KMS-11 (cell line): ENCODE results near the gene OSBPL10.

Experiments
- H2AFZ ChIP-seq: fragments of 200-600 bp; sonication (generic); 2 replicates; pipeline ENCODE4 v1.6.1; 2016; ENCODE audit warnings: antibody characterized with exemption, mixed run types, low read depth
- H3K27ac ChIP-seq: fragments of 200-600 bp; sonication (generic); 2 replicates; pipeline ENCODE4 v1.6.1; 2016; ENCODE audit warnings: mild to moderate bottlenecking, mixed run types
- H3K27me3 ChIP-seq: fragments of 200-600 bp; sonication (generic); 2 replicates; pipeline ENCODE4 v1.6.1; 2017; ENCODE audit warnings: mild to moderate bottlenecking, low read depth, mixed run types, moderate library complexity; ENCODE audit not compliant: insufficient read depth
- H3K36me3 ChIP-seq: fragments of 200-600 bp; sonication (generic); 2 replicates; pipeline ENCODE4 v1.6.1; 2017; ENCODE audit warnings: mild to moderate bottlenecking, mixed run types; ENCODE audit not compliant: insufficient read depth
- H3K4me1 ChIP-seq: fragments of 200-600 bp; sonication (generic); 2 replicates; pipeline ENCODE4 v1.6.1; 2016; ENCODE audit warnings: mild to moderate bottlenecking, low read depth, mixed run types; ENCODE audit not compliant: poor library complexity, severe bottlenecking
- H3K4me2 ChIP-seq: fragments of 200-600 bp; sonication (generic); 2 replicates; pipeline ENCODE4 v1.7.0; 2016; ENCODE audit warnings: mild to moderate bottlenecking, mixed run types
- H3K4me3 ChIP-seq: fragments of 200-600 bp; sonication (generic); IDR thresholded peaks from 2 replicates; pipeline ENCODE4 v1.6.1; 2017; ENCODE audit warnings: low read depth, low read length, mixed read lengths; ENCODE audit not compliant: insufficient read depth
- H3K79me2 ChIP-seq: fragments of 200-600 bp; sonication (generic); 2 replicates; pipeline ENCODE4 v1.6.1; 2016; ENCODE audit warnings: low read depth, mixed run types; ENCODE audit not compliant: insufficient read depth
- H3K9ac ChIP-seq: fragments of 200-600 bp; sonication (generic); 2 replicates; pipeline ENCODE4 v1.6.1; 2016; ENCODE audit warnings: mild to moderate bottlenecking, mixed run types
- H4K20me1 ChIP-seq: fragments of 200-600 bp; sonication (generic); 2 replicates; pipeline ENCODE4 v1.6.1; 2016; ENCODE audit warnings: mild to moderate bottlenecking, mixed run types; ENCODE audit not compliant: insufficient read depth
- CTCF ChIP-seq: fragments of 200-600 bp; sonication (generic); conservative IDR thresholded peaks from 2 replicates; pipeline ENCODE4 v1.6.1; 2017; ENCODE audit warnings: low read depth, mild to moderate bottlenecking, antibody characterized with exemption, low read length, moderate library complexity, mixed read lengths

The OSBPL10 gene

GRCh38 chr3:31800436-31800835, 180.6 kb downstream of the OSBPL10 start:
- Histone ChIP-seq H3K4me3 (no peak overlapping the region), H3K9ac (no peak overlapping the region), H4K20me1 (no peaks in the 10 kb centered on the region), H3K36me3 (no peaks in the 10 kb centered on the region), H3K27ac (no peak overlapping the region), H2AFZ (no peak overlapping the region), H3K27me3 (no peaks in the 10 kb centered on the region), H3K4me1 (no peaks in the 10 kb centered on the region), H3K79me2 (no peaks in the 10 kb centered on the region), H3K4me2 (no peak overlapping the region)
- TF ChIP-seq CTCF = no peak

GRCh38 chr3:31798840-31799239, 182.2 kb downstream of the OSBPL10 start:
- no peaks in the 10 kb centered on the region for H3K36me3 ChIP-seq
- H3K27ac ChIP-seq = no peak overlapping the region
- no peak overlapping the region for H3K4me3 ChIP-seq
- H3K9ac ChIP-seq = no peak overlapping the region
- TF ChIP-seq CTCF = no peak
- no peaks in the 10 kb centered on the region for H3K27me3 ChIP-seq
- H3K79me2 ChIP-seq = no peaks in the 10 kb centered on the region
- no peak overlapping the region for H2AFZ ChIP-seq
- H3K4me1 ChIP-seq = no peaks in the 10 kb centered on the region
- no peak overlapping the region for H3K4me2 ChIP-seq
- H4K20me1 ChIP-seq = no peaks in the 10 kb centered on the region

GRCh38 chr3:31793821-31794220, 187.2 kb downstream of the OSBPL10 start:
- Histone ChIP-seq H3K4me2 (no peak overlapping the region), H3K4me3 (no peak overlapping the region), H3K27me3 (no peaks in the 10 kb centered on the region), H3K79me2 (no peaks in the 10 kb centered on the region), H3K4me1 (no peaks in the 10 kb centered on the region), H4K20me1 (no peaks in the 10 kb centered on the region), H3K9ac (no peak overlapping the region), H3K27ac (no peak overlapping the region), H2AFZ (no peak overlapping the region), H3K36me3 (no peaks in the 10 kb centered on the region)
- TF ChIP-seq CTCF = no peak

GRCh38 chr3:31791090-31791430, 190.0 kb downstream of the OSBPL10 start:
- Histone ChIP-seq H4K20me1 (no peaks in the 10 kb centered on the region), H2AFZ (no peak overlapping the region), H3K9ac (no peak overlapping the region), H3K27ac (no peak overlapping the region), H3K27me3 (no peaks in the 10 kb centered on the region), H3K4me2 (no peak overlapping the region), H3K36me3 (no peaks in the 10 kb centered on the region), H3K4me3 (no peak overlapping the region), H3K4me1 (no peaks in the 10 kb centered on the region), H3K79me2 (no peaks in the 10 kb centered on the region)
- TF ChIP-seq CTCF = no peak
